Measurements from ENCODE around the gene LRRC10.
"Not testable (repeated sequence)": the region's sequence is repeated elsewhere in the genome, so short reads cannot be mapped to it uniquely, and the experiment has no call there.

The LRRC10 gene

DNA sequence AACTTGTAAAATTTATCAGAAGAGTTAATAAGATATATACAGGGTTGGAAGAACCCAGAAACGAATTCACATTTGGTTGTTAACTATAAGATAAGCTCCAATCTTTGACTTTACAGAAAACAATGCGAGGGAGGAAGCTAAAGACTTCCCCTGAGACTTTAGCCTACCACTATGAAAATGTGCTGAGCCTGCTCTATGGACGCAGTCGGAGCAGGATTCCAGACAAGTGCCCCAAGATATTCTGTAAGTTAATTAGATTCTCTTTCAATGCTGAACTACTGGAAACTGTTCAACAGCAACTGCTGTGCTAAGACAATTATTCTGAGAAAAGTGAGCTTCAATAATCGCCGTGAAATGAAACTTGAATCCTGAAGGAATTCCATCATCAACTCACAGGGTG, 8.3 kb upstream of the LRRC10 start:
- no peak for DNase-seq (ENCODE audit: low spot score)

- no peak for DNase-seq (ENCODE audit: low spot score)
These were observed 5.3 kb upstream of the LRRC10 start for GRCh38 chr12:69616025-69616424.

DNA sequence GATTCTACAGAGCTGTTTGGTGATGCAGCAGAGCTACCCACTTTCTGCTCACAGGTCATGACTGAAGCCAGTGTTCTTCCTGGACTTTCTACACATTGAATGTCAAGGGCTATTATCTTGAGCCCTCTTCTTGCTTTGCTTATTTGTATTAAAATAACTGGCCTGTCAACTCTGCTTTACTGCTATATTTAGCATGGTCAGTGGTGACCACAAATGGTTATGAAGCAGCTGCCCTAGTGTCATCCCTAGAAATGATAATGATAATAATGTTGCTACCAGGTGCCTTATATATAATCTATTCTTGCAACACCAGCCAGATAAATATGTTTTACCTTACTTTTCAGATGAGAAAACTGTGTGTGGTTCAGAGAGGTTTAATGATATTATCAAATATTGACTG, 2.6 kb upstream of the LRRC10 start:
- DNase-seq (ENCODE audit: low spot score) = no peak

DNA sequence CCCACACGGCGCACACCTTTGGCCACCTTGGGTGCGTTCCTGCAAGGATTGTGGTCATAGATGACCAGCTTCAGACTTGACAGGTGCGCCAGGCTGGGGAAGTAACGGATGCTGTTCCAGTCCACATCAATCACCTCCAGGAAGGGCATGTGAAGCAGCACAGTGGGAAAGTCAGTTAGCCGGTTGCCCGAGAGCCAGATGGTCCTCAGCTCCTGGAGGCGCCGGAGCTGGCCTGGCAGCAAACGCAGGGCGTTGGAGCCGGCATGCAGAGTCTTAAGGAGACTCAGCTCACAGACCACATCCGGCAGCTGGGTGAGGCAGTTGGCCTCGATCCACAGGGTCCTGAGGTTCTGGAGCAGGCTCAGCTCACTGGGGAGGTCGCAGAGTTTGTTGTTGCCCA, 581 bp downstream of the LRRC10 start:
- no peak for DNase-seq (ENCODE audit: low spot score)

- no peak for DNase-seq (ENCODE audit: low spot score)
These were observed 2.6 kb downstream of the LRRC10 start for GRCh38 chr12:69608114-69608513.

DNA sequence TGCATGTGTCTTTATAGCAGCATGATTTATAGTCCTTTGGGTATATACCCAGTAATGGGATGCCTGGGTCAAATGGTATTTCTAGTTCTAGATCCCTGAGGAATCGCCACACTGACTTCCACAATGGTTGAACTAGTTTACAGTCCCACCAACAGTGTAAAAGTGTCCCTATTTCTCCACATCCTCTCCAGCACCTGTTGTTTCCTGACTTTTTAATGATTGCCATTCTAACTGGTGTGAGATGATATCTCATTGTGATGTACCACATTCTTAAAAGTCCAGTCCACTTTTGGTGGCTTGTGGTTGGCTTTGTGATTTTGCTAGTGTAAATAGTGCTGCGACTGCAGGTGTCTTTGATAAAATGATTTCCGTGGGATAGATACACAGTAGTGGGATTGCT, 6.4 kb downstream of the LRRC10 start:
- DNase-seq (ENCODE audit: low spot score) = not testable (repeated sequence)

DNA sequence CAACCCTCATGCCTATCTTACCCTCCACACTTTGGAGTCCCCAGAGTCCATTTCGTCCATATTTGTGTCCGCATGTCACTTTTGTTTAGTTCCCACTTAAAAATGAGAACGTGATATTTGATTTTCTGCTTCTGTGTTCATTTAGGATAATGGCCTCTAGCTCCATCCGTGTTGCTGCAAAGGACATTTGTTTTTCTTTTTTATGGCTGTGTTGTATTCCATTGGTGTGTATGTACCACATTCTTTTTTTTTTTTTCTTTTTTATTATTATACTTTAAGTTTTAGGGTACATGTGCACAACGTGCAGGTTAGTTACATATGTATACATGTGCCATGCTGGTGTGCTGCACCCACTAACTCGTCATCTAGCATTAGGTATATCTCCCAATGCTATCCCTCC, 7.2 kb downstream of the LRRC10 start:
- not testable (repeated sequence) for DNase-seq (ENCODE audit: low spot score)

GRCh38 chr12:69602954-69603353, 7.8 kb downstream of the LRRC10 start:
- DNase-seq (ENCODE audit: low spot score) = no peak

- no peak for DNase-seq (ENCODE audit: low spot score)
These were observed 8.6 kb downstream of the LRRC10 start for GRCh38 chr12:69601962-69602685.

DNA sequence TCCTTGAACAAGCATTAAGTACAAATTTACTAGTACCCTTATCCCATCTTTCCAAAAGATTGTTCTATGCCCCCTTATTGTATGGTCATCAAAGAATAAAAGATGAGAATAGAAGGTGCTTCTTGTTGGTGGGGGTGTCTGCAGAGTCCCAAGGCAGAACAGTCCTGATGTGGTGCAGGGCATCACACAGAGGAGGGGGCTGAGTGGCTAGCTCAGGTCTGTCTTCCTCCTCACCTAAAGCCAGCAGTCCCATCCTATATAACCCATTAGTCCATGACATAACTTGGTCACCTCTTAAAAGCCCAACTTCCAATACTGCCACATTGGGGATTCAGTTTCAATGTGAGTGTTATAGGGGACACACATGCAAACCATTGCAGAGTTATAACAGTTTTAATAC, 9.9 kb downstream of the LRRC10 start:
- no peak for DNase-seq (ENCODE audit: low spot score)

DNA sequence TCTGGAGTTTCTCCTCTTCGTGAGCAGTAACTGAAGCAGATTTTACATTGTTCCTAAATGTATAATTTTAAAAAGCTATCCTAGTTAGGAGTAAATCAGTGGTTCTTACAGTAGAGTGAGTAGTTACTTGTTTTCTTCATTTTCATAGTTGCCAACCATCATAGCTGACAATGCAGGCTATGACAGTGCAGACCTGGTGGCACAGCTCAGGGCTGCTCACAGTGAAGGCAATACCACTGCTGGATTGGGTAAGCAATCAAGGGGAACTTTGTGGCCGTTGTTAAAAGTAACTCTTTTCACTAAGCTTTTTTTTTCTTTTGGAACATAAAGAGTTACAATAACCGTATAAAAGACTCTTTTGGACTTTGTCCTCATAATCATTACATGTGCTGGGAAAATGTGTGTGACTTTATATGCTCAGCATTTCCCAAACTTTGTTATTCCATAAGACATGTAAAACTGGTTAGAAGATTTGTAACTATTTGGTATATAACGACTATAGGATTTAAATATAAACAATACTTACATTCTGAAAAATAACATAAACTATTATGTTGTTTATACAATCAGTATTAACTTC, 12.4 kb downstream of the LRRC10 start:
- DNase-seq (ENCODE audit: low spot score) = no peak

DNA sequence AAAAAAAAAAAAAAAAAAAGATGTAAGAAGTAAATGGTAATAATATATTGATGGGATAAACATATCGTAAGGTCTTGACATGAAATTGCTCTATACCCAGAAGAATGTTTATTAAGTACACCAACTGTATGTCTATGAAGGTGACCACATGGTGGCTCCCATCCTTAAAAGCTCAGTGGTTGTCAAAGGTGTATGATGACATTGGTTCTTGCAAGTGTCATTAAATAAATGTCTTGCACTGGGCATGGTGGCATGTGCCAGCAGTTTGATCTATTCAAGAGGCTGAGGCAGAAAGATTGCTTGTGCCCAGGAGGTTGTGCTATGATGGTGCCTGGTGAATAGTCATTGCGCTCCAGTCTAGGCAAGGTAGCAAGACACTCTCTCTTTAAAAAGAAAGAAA, 15.0 kb downstream of the LRRC10 start:
- DNase-seq (ENCODE audit: low spot score) = no peak

- DNase-seq (ENCODE audit: low spot score) = no peak
These were observed 21.6 kb downstream of the LRRC10 start for GRCh38 chr12:69589082-69589481.

DNA sequence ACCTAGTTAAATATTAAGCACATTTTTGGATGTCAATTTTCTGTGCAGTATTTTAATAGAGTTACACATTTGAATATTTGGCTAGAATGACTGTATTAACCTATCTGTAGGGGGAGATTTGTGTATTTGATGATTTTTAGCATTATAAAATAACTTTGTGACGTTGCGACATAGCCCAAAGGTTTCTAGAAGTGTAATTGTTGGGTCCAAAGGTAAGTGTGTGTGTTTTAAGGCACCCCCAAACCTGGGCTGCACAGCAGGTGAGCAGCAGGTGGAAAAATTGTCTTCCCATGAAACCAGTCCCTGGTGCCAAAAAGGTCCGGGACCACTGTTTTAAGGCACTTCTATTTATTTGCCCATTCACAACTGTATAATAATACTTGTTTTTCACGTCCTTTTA, 22.2 kb downstream of the LRRC10 start:
- no peak for DNase-seq (ENCODE audit: low spot score)

DNA sequence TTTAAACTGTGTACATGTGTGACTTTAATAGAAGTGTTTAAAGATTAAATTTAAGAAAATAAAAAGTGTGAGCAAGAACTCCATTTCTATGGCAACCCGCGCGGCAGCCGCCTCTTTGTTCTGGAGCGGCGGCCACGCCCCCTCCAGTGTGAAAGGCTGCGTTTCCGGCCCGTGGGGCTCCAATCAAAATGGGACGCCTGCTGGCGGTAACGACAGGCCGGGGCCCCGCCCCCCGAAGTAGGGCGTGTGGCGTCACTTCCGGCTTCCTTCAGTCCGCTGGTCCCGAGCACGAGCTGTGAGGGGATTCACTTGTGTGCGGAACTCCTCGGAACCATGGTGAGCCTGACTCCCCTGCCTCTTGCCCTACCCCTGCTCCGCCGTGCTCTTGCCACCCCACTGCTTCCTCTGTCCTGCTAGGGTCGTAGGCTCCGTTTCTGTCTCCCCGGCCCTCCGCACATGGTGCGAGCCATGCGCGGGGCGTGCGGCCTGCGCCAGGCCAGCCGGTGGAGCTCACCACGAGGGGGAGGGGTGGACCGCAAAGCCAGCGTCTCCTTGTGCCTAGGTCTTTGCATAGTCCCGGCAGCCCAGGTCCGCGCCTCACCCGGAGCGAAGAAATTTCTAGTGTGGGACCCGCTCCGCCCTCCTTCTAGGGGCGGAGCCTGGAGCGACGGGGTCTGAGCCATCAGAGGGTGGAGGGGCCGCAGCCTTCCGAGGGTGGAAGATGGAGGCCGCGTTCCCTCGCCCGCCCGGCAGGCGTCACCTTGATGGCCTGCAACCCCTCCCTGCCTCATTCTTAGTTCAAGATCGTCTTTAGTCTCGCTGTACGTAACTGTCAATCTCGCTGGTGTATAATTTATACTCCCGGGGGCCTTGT, 25.3 kb downstream of the LRRC10 start, which contains the start of gene CCT2:
Gene CCT2 (plus strand): TSS at position 271 of the 874 bp plus-strand sequence. CDS start 63 bp downstream, at position 334.
- DNase-seq (ENCODE audit: low spot score) = peak; percentile 96

- DNase-seq (ENCODE audit: low spot score) = no peak
These were observed 27.5 kb downstream of the LRRC10 start for GRCh38 chr12:69583203-69583602.

- no peak for DNase-seq (ENCODE audit: low spot score)
These were observed 30.6 kb downstream of the LRRC10 start for GRCh38 chr12:69580074-69580473.

- no peak for DNase-seq (ENCODE audit: low spot score)
These were observed 31.7 kb downstream of the LRRC10 start for GRCh38 chr12:69579029-69579428.

GRCh38 chr12:69578283-69578682, 32.4 kb downstream of the LRRC10 start:
- no peak for DNase-seq (ENCODE audit: low spot score)

- DNase-seq (ENCODE audit: low spot score) = no peak
These were observed 35.4 kb downstream of the LRRC10 start for GRCh38 chr12:69575346-69575745.

DNA sequence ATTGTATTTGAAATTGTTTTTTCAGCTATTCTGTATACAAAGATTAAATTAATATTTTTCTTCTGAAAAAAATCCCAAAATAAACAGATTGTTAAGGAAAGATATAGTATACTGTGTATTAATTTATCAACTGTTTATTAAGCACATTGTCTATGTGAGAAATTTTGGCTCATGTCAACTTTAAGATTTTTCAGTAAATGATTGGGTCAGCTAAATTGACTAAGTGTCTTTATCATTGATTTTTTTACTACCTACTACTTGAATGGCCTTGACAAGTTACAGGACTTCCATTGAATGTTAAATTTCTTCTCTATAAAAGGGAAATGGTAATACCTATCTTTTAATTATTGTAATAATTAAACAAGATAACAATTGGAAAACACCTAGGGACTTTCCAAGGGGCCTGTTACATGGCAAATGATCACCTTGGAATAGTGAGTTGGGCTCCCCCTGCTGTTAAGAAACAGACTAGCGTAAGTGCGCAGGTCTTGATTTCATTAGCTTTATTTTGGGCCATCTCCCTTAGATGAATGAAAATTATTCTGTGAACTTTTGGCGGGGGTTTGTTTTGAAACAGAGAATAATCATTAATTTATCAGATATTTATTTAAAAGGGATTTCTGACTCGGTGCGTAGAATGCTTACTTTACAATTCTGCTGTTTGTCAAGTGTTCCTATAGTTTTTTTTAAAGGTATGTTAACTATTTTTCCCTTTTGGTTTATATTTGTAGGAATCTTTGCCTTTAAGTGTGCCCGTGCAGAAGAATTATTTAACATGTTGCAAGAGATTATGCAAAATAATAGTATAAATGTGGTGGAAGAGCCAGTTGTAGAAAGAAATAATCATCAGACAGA, 39.9 kb downstream of the LRRC10 start:
- DNase-seq (ENCODE audit: low spot score) = peak; percentile 64

GRCh38 chr12:69570000-69570516, 40.6 kb downstream of the LRRC10 start:
- DNase-seq (ENCODE audit: low spot score) = no peak
